Tibial artery (tissue), 4 donors: ENCODE measurements around the gene CLDN5.
"Not testable (repeated sequence)": the region's sequence is repeated elsewhere in the genome, so short reads cannot be mapped to it uniquely, and the experiment has no call there.

Source experiments
- DNase-seq, 2 donors: peaks; one replicate each; pipeline ENCODE4 v3.0.0-alpha.2; 2019
- H3K27ac ChIP-seq, 2 donors: fragments of 200-600 bp; sonication (generic) in 1 of 2; 1 replicate in 1 of 2; 2 replicates in 1 of 2; pipeline ENCODE4 v1.5.1; 2018 to 2019; ENCODE audit warnings: mild to moderate bottlenecking in 1 of 2
- H3K27me3 ChIP-seq, 2 donors: fragments of 200-600 bp; sonication (generic) in 1 of 2; one replicate each; pipeline versions ENCODE4 v1.5.1 to v1.6.0; 2016 to 2019
- H3K36me3 ChIP-seq, 3 donors: fragments of 200-600 bp; sonication (generic) in 2 of 3; one replicate each; pipeline ENCODE4 v1.5.1; 2016 to 2019; ENCODE audit warnings: mild to moderate bottlenecking in 2 of 3
- H3K4me1 ChIP-seq, 4 donors: fragments of 200-600 bp; sonication (generic) in 2 of 4; 1 replicate in 3 of 4; 2 replicates in 1 of 4; pipeline ENCODE4 v1.5.1; 2016 to 2019
- H3K4me3 ChIP-seq, 2 donors: fragments of 200-600 bp; sonication (generic) in 1 of 2; 1 replicate in 1 of 2; 2 replicates in 1 of 2; pipeline ENCODE4 v1.5.1; 2018 to 2019; ENCODE audit warnings: mild to moderate bottlenecking in 2 of 2
- H3K9me3 ChIP-seq, 3 donors: fragments of 200-600 bp; sonication (generic) in 1 of 3; one replicate each; pipeline ENCODE4 v1.5.1; 2016 to 2019
- CTCF ChIP-seq, 2 experiments: fragments of 200-600 bp in 1 of 2; fragments of 450-650 bp in 1 of 2; IDR thresholded peaks; one replicate each; pipeline ENCODE4 v1.5.1; 2017 to 2019; ENCODE audit warnings: antibody characterized with exemption in 2 of 2, mild to moderate bottlenecking in 1 of 2, moderate library complexity in 1 of 2
- intact Hi-C: fragments of 100-400 bp; cut with DNase I; formaldehyde crosslinking; loops from one replicate; pipeline ENCODE4 v1.15.0; 2023; ENCODE audit warnings: low total_unique reads

The CLDN5 gene

GRCh38 chr22:19553201-19553600, 29.0 kb upstream of the CLDN5 start:
- Histone ChIP-seq H3K9me3 (no peaks in the 10 kb centered on the region), H3K27me3 (peaks cover 0 to 13% of the 10 kb centered on the region in 2 donors)
- no peak for TF ChIP-seq CTCF (IDR thresholded peaks at IDR 0.05)

GRCh38 chr22:19550382-19550781, 26.2 kb upstream of the CLDN5 start:
- no peak for TF ChIP-seq CTCF (IDR thresholded peaks at IDR 0.05)
- H3K27me3 ChIP-seq = peaks cover 0 to 5% of the 10 kb centered on the region in 2 donors
- no peaks in the 10 kb centered on the region for H3K4me1 ChIP-seq
- intact Hi-C loops = no loop called here
- H3K27ac ChIP-seq = no peak overlapping the region
- no peaks in the 10 kb centered on the region for H3K9me3 ChIP-seq
- H3K36me3 ChIP-seq = no peaks in the 10 kb centered on the region
- DNase-seq = no peak
- no peak overlapping the region for H3K4me3 ChIP-seq

More at GRCh38 chr22:19553201-19553600, 29.0 kb upstream of the CLDN5 start:
- intact Hi-C loops = no loop called here
- H3K36me3 ChIP-seq = no peaks in the 10 kb centered on the region
- no peak for DNase-seq
- H3K27ac ChIP-seq = no peak overlapping the region
- no peaks in the 10 kb centered on the region for H3K4me1 ChIP-seq
- no peak overlapping the region for H3K4me3 ChIP-seq

- intact Hi-C loops = no loop called here
Observed at GRCh38 chr22:19549428-19549827, 25.2 kb upstream of the CLDN5 start.

GRCh38 chr22:19548964-19549363, 24.8 kb upstream of the CLDN5 start:
- no peak for DNase-seq
- H3K4me3 ChIP-seq = no peak overlapping the region
- H3K9me3 ChIP-seq = no peaks in the 10 kb centered on the region
- intact Hi-C loops = no loop called here
- peaks cover 0 to 3% (median 0%) of the 10 kb centered on the region in 4 donors for H3K4me1 ChIP-seq
- H3K36me3 ChIP-seq = no peaks in the 10 kb centered on the region
- H3K27me3 ChIP-seq = peaks cover 0 to 6% of the 10 kb centered on the region in 2 donors
- no peak overlapping the region for H3K27ac ChIP-seq
- TF ChIP-seq CTCF (IDR thresholded peaks at IDR 0.05) = no peak

More at GRCh38 chr22:19549428-19549827, 25.2 kb upstream of the CLDN5 start:
- H3K27ac ChIP-seq = no peak overlapping the region
- no peaks in the 10 kb centered on the region for H3K4me1 ChIP-seq
- no peaks in the 10 kb centered on the region for H3K36me3 ChIP-seq
- peaks cover 0 to 5% of the 10 kb centered on the region in 2 donors for H3K27me3 ChIP-seq
- no peak for TF ChIP-seq CTCF (IDR thresholded peaks at IDR 0.05)
- no peaks in the 10 kb centered on the region for H3K9me3 ChIP-seq
- no peak overlapping the region for H3K4me3 ChIP-seq
- DNase-seq = no peak

- H3K4me3 ChIP-seq, H3K27me3 ChIP-seq, H3K9me3 ChIP-seq, H3K36me3 ChIP-seq, H3K27ac ChIP-seq, DNase-seq, H3K4me1 ChIP-seq, intact Hi-C loops: not testable (repeated sequence)
Observed at GRCh38 chr22:19548427-19548826, 24.2 kb upstream of the CLDN5 start.

- Histone ChIP-seq H3K27ac (no peak overlapping the region), H3K4me3 (no peak overlapping the region), H3K36me3 (no peaks in the 10 kb centered on the region), H3K9me3 (no peaks in the 10 kb centered on the region), H3K27me3 (peaks cover 0 to 6% of the 10 kb centered on the region in 2 donors), H3K4me1 (peaks cover 0 to 4% (median 0%) of the 10 kb centered on the region in 4 donors)
- intact Hi-C loops = no loop called here
- TF ChIP-seq CTCF (IDR thresholded peaks at IDR 0.05) = no peak
- no peak for DNase-seq
Observed at GRCh38 chr22:19547620-19548019, 23.4 kb upstream of the CLDN5 start.
